H1 (cell line): ENCODE data around the gene DGKZ. TPM values are rescaled to one million over a fixed set of nuclear protein-coding genes. Genes with fewer than 3 reads are reported as not detected.
A peak's percentile ranks its signal among the peaks of the same experiment; 100 is the strongest.

ENCODE experiments used
- CTCF ChIA-PET: fragments of 300-600 bp; sonication (Branson Sonifier 250); formaldehyde crosslinking; loops from one replicate; lab custom pipeline; 2021; ENCODE audit not compliant: partially characterized antibody; lab: Charles Lee
- POLR2A ChIA-PET: fragments of 300-600 bp; sonication (Branson Sonifier 250); formaldehyde crosslinking; loops from one replicate; lab custom pipeline; 2021; ENCODE audit warnings: inconsistent platforms; ENCODE audit not compliant: partially characterized antibody; lab: Charles Lee
- DNase-seq, 2 experiments: peaks; one replicate each; pipeline versions ENCODE4 v3.0.0 to v3.0.0-alpha.2; 2010 to 2022; ENCODE audit warnings: low spot score in 2 of 2, low read depth in 1 of 2, mixed read lengths in 1 of 2
- FAIRE-seq: peaks from 2 replicates; lab custom pipeline; 2011; peaks lifted over from hg19 to GRCh38; lab: Jason Lieb, UNC
- H2AFZ ChIP-seq: 2 replicates; pipeline ENCODE4 v1.8.1; 2012; ENCODE audit warnings: low read length, inconsistent platforms
- H2AK5ac ChIP-seq: 2 replicates; pipeline ENCODE4 v1.6.1; 2013; ENCODE audit warnings: low read depth, low read length
- H2BK120ac ChIP-seq: replicated peaks from 2 replicates; pipeline ENCODE3; 2013; ENCODE audit warnings: low read depth, low read length, inconsistent platforms
- H2BK12ac ChIP-seq: 2 replicates; pipeline ENCODE4 v1.6.1; 2013; ENCODE audit warnings: low read depth, low read length
- H2BK15ac ChIP-seq: 2 replicates; pipeline ENCODE4 v1.6.1; 2013; ENCODE audit warnings: low read length
- H2BK20ac ChIP-seq: 2 replicates; pipeline ENCODE4 v1.6.1; 2013; ENCODE audit warnings: low read length
- H2BK5ac ChIP-seq: 2 replicates; pipeline ENCODE4 v1.6.1; 2013; ENCODE audit warnings: low read depth, low read length
- H3K14ac ChIP-seq: 2 replicates; pipeline ENCODE4 v1.6.1; 2013; ENCODE audit warnings: inconsistent platforms; ENCODE audit not compliant: insufficient read length
- H3K18ac ChIP-seq: 2 replicates; pipeline ENCODE4 v1.6.1; 2013; ENCODE audit warnings: low read length; ENCODE audit errors: extremely low read depth
- H3K23ac ChIP-seq: 2 replicates; pipeline ENCODE4 v1.6.1; 2013; ENCODE audit warnings: inconsistent platforms; ENCODE audit not compliant: insufficient read length
- H3K23me2 ChIP-seq: 2 replicates; pipeline ENCODE4 v1.6.1; 2013; ENCODE audit warnings: low read depth, low read length
- H3K27ac ChIP-seq: 2 replicates; pipeline ENCODE4 v1.6.1; 2011; ENCODE audit warnings: low read depth, low read length, inconsistent platforms
- H3K27me3 ChIP-seq, 4 experiments: replicated peaks in 1 of 4; 1 replicate in 1 of 4; 2 replicates in 3 of 4; pipeline versions ENCODE4 v1.6.1 to v1.8.1; 2011 to 2013; ENCODE audit warnings: low read length in 3 of 4, mild to moderate bottlenecking in 3 of 4, inconsistent platforms in 2 of 4, mixed read lengths in 2 of 4, moderate library complexity in 1 of 4; ENCODE audit not compliant: control insufficient read depth in 3 of 4, insufficient read depth in 3 of 4; ENCODE audit errors: extremely low read depth in 1 of 4
- H3K36me3 ChIP-seq, 4 experiments: 2 replicates each; pipeline versions ENCODE4 v1.6.1 to v1.8.1; 2011 to 2013; ENCODE audit warnings: mild to moderate bottlenecking in 4 of 4, low read length in 3 of 4, moderate library complexity in 2 of 4, control low read depth in 1 of 4, inconsistent platforms in 1 of 4; ENCODE audit not compliant: insufficient read depth in 4 of 4, control insufficient read depth in 2 of 4
- H3K4ac ChIP-seq: replicated peaks from 2 replicates; pipeline ENCODE3; 2013; ENCODE audit warnings: low read length, low read depth, mixed read lengths, inconsistent platforms; ENCODE audit not compliant: insufficient read length
- H3K4me1 ChIP-seq, 4 experiments: replicated peaks in 1 of 4; 1 replicate in 1 of 4; 2 replicates in 3 of 4; pipeline versions ENCODE4 v1.6.1 to v1.8.1; 2011 to 2013; ENCODE audit warnings: low read length in 3 of 4, inconsistent platforms in 2 of 4, mixed read lengths in 1 of 4; ENCODE audit not compliant: insufficient read depth in 4 of 4, control insufficient read depth in 3 of 4
- H3K4me2 ChIP-seq, 2 experiments: 2 replicates each; pipeline versions ENCODE4 v1.6.1 to v1.8.1; 2011 to 2013; ENCODE audit warnings: low read depth in 2 of 2, low read length in 2 of 2, control low read depth in 1 of 2, inconsistent platforms in 1 of 2, mild to moderate bottlenecking in 1 of 2; ENCODE audit not compliant: insufficient read depth in 1 of 2
- H3K4me3 ChIP-seq, 4 experiments: fragments of 200-600, 300-600 bp in 1 of 4; sonication (generic), shearing (Covaris generic), sonication (Bioruptor Twin) in 1 of 4; 2 replicates each; pipeline versions ENCODE4 v1.5.1 to v1.8.1; 2011 to 2016; ENCODE audit warnings: low read length in 4 of 4, low read depth in 3 of 4, control low read depth in 2 of 4, inconsistent platforms in 2 of 4, mild to moderate bottlenecking in 2 of 4, mixed read lengths in 1 of 4, moderate library complexity in 1 of 4; ENCODE audit not compliant: insufficient read depth in 2 of 4; ENCODE audit errors: extremely low read depth in 1 of 4
- H3K56ac ChIP-seq: replicated peaks from 2 replicates; pipeline ENCODE3; 2013; ENCODE audit warnings: low read depth, mild to moderate bottlenecking, mixed read lengths, low read length, inconsistent platforms; ENCODE audit not compliant: insufficient read length
- H3K79me1 ChIP-seq: 2 replicates; pipeline ENCODE4 v1.6.1; 2013; ENCODE audit warnings: low read depth, low read length, control low read depth
- H3K79me2 ChIP-seq, 2 experiments: 2 replicates each; pipeline versions ENCODE4 v1.6.1 to v1.8.1; 2012 to 2013; ENCODE audit warnings: low read length in 2 of 2, mild to moderate bottlenecking in 2 of 2, inconsistent platforms in 1 of 2; ENCODE audit not compliant: insufficient read depth in 2 of 2, control insufficient read depth in 1 of 2
- H3K9ac ChIP-seq, 4 experiments: replicated peaks in 1 of 4; 1 replicate in 1 of 4; 2 replicates in 3 of 4; pipeline versions ENCODE4 v1.6.1 to v1.8.1; 2011 to 2013; ENCODE audit warnings: low read depth in 3 of 4, low read length in 3 of 4, control low read depth in 2 of 4, mild to moderate bottlenecking in 2 of 4, moderate library complexity in 2 of 4, inconsistent platforms in 1 of 4; ENCODE audit errors: extremely low read depth in 1 of 4
- H3K9me3 ChIP-seq, 2 experiments: 2 replicates each; pipeline versions ENCODE4 v1.6.1 to v1.8.1; 2012 to 2013; ENCODE audit warnings: mild to moderate bottlenecking in 2 of 2, moderate library complexity in 2 of 2, control low read depth in 1 of 2, inconsistent platforms in 1 of 2, low read depth in 1 of 2, low read length in 1 of 2, mixed read lengths in 1 of 2; ENCODE audit not compliant: insufficient read depth in 2 of 2
- H4K20me1 ChIP-seq, 2 experiments: replicated peaks in 1 of 2; 2 replicates each; pipeline versions ENCODE3 to v1.8.1; 2011 to 2013; ENCODE audit warnings: inconsistent platforms in 2 of 2, low read length in 2 of 2, mild to moderate bottlenecking in 1 of 2; ENCODE audit not compliant: insufficient read depth in 2 of 2, control insufficient read depth in 1 of 2
- H4K5ac ChIP-seq: 2 replicates; pipeline ENCODE4 v1.6.1; 2013; ENCODE audit warnings: low read length, low read depth, mixed read lengths, inconsistent platforms; ENCODE audit not compliant: insufficient read length
- H4K8ac ChIP-seq: 2 replicates; pipeline ENCODE4 v1.8.0; 2013; ENCODE audit warnings: mild to moderate bottlenecking, moderate library complexity, low read length, inconsistent platforms; ENCODE audit not compliant: insufficient read depth; ENCODE audit errors: extremely low read depth
- H4K91ac ChIP-seq: replicated peaks from 2 replicates; pipeline ENCODE3; 2013; ENCODE audit warnings: low read length, mixed read lengths, inconsistent platforms; ENCODE audit not compliant: insufficient read length
- BACH1 ChIP-seq: IDR thresholded peaks from 2 replicates; pipeline ENCODE4 v1.6.1; 2012; ENCODE audit warnings: low read length, improper control_type of control experiment
- CBX8 ChIP-seq: fragments of 300-800, 300-1000 bp; sonication (generic); IDR thresholded peaks from 2 replicates; pipeline ENCODE4 v1.7.1; 2016; ENCODE audit warnings: low read depth, low read length, borderline replicate concordance
- MAFK ChIP-seq: IDR thresholded peaks from 2 replicates; pipeline ENCODE4 v1.6.1; 2012; ENCODE audit warnings: low read depth, mild to moderate bottlenecking, improper control_type of control experiment, low read length
- NANOG ChIP-seq: IDR thresholded peaks from 2 replicates; pipeline ENCODE4 v1.6.1; 2011; ENCODE audit warnings: low read length, low read depth, mild to moderate bottlenecking, inconsistent platforms; ENCODE audit not compliant: insufficient read depth, poor library complexity, severe bottlenecking
- RNF2 ChIP-seq: fragments of 200-900, 300-1000 bp; sonication (generic); IDR thresholded peaks from 2 replicates; pipeline ENCODE4 v1.7.1; 2016; ENCODE audit warnings: borderline replicate concordance, low read depth, mild to moderate bottlenecking, antibody characterized with exemption, low read length; ENCODE audit not compliant: poor library complexity, severe bottlenecking; ENCODE audit errors: missing control alignments
- SAP30 ChIP-seq: fragments of 300-600 bp; sonication (generic); IDR thresholded peaks from 2 replicates; pipeline ENCODE4 v1.7.1; 2012; ENCODE audit warnings: low read length, moderate library complexity, mild to moderate bottlenecking, inconsistent platforms; ENCODE audit not compliant: insufficient read depth, insufficient replicate concordance
- WGBS, 2 experiments: shearing (Covaris generic) in 1 of 2; methylation state at CpG; one replicate each; pipeline versions ENCODE4 v1.1.6 to v1.1.7; 2013 to 2015; ENCODE audit warnings: low lambda C conversion rate in 2 of 2, mixed read lengths in 2 of 2, inconsistent platforms in 1 of 2, low coverage in 1 of 2, missing lambda C conversion rate in 1 of 2; ENCODE audit not compliant: insufficient replicate concordance in 2 of 2, insufficient coverage in 1 of 2, insufficient read length in 1 of 2; ENCODE audit errors: extremely low coverage in 1 of 2, missing lambda C conversion rate in 1 of 2; 5-methylcytosine and 5-hydroxymethylcytosine counted together
- polyA plus RNA-seq, 7 experiments: library from polyadenylated mRNA; depleted of rRNA in 3 of 7; stranded (reverse) in 5 of 7; unstranded in 2 of 7; fragments of >200 nt in 5 of 7; fragments of 200-250 nt in 2 of 7; gene quantifications; 1 replicate in 5 of 7; 2 replicates in 1 of 7; 4 replicates in 1 of 7; pipeline versions ENCODE4 v1.2.1 to v1.2.3, GENCODE V29; 2011 to 2013; ENCODE audit warnings: missing spikeins in 2 of 7, mixed read lengths in 2 of 7
- total RNA-seq: library from RNA; stranded (reverse); fragmentation: NEBNext Ultra II Directional; extraction: Animal tissue kit (Norgen Biotek cat#: 25700); gene quantifications from 2 replicates; pipeline ENCODE4 v1.2.1, GENCODE V29; 2021
- TF ChIP-seq, protein P1 (sequence below): IDR thresholded peaks from 2 replicates; pipeline ENCODE4 v1.6.1; 2011; ENCODE audit warnings: low read depth, mild to moderate bottlenecking, low read length; ENCODE audit not compliant: insufficient read depth
- TF ChIP-seq, protein P2 (sequence below): IDR thresholded peaks from 2 replicates; pipeline ENCODE4 v1.6.1; 2012; ENCODE audit warnings: inconsistent platforms

DGKZ gene
- total and polyA plus RNA-seq, 2 of the 8 experiments (the other 6 are each of a cell fraction or from before 2014, with no cell fraction given), result 84.4 to 184 TPM

DNA sequence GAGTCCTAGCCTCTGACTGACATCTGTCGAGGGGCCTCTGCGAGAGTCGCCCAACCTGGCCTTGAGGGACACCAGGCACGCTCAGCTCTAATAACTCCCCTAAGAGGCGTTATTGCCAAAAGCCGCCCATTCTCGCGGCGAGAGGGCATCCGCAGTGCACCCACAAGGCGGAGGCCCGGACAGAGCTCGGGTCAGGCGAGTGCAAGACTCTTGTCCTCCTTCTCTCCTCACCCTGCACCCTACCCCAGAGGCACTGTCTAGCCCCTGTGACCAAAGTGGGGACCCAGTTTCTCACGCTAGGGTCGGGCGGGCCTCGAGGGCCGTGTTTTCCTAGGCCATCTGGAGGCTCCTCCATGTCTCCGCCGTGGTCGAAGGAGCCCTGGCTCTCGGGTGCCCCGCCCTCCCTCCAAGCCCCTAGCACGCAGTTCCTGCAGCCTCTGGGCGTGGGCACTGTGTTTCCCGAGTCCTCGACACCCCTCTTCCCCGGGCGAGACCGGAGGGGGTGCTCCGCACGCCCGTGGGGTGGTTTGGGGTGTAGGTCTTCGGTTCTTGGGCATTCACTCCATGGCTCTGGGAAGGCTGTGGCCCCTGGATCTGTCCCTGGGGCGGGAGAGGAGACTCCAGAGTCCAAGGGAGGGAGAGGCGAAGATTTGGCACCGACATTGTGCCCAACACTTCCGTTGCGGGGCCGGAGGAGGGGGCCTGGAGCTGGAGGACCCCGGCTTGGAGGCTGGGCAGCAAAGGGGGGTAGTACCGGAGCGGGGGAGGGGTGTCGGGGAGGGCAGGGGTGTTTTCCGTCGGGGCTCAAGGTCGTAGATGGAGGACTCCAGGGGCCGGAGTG lies 43.3 kb downstream of the DGKZ start:
- peaks cover 1 to 15% of the 10 kb centered on the region in 2 experiments for H4K20me1 ChIP-seq
- H3K4me3 ChIP-seq, result peak overlapping the region; percentile 17 to 62 (median 50)
- H4K8ac ChIP-seq, result no peak overlapping the region
- H2BK15ac ChIP-seq, result peak overlapping the region; percentile 46; the same call in 1 of the 2 replicates
- no peak for FAIRE-seq
- no peak overlapping the region for H2BK120ac ChIP-seq
- no peak overlapping the region for H2AK5ac ChIP-seq
- peak in 1 of 2 experiments; percentile 77 for DNase-seq
- ChIA-PET POLR2A (interaction anchor here (0.6 to 4.9 kb wide), 4 partner anchors 10 to 203 kb away, joined by 3 to 35 read pairs (median 6); partner anchors contain the start of genes AMBRA1 and MDK), CTCF (interaction anchor here (0.6 to 7.7 kb wide), 25 partner anchors 9 to 274 kb away, joined by 3 to 124 read pairs (median 4); partner anchors contain the start of gene MDK)
- H3K4me2 ChIP-seq, result peak overlapping the region; percentile 69 to 95
- H3K27me3 ChIP-seq, result peaks cover 19 to 49% (median 40%) of the 10 kb centered on the region in 4 experiments
- no peak overlapping the region for H2BK5ac ChIP-seq
- H3K4ac ChIP-seq, result no peak overlapping the region
- H3K79me2 ChIP-seq, result no peaks in the 10 kb centered on the region
- no peak overlapping the region for H3K56ac ChIP-seq
- H3K79me1 ChIP-seq, result no peaks in the 10 kb centered on the region
- no peak overlapping the region; the same call in 1 of the 2 replicates for H3K18ac ChIP-seq
- no peak overlapping the region for H2BK12ac ChIP-seq
- no peak overlapping the region for H3K27ac ChIP-seq
- H2BK20ac ChIP-seq, result no peak overlapping the region
- H3K23ac ChIP-seq, result no peak overlapping the region
- peaks cover 30% of the 10 kb centered on the region for H3K23me2 ChIP-seq
- H3K9me3 ChIP-seq, result no peaks in the 10 kb centered on the region; a peak in 1 of 4 replicates
- H3K36me3 ChIP-seq, result no peaks in the 10 kb centered on the region
- H3K9ac ChIP-seq, result no peak overlapping the region
- H4K5ac ChIP-seq, result no peak overlapping the region
- H3K14ac ChIP-seq, result no peak overlapping the region
- no peak overlapping the region for H4K91ac ChIP-seq
- 16% methylated on average over 38 of the region's 49 CpGs; no CpG with 5 or more reads in 1 of the 2 experiments for WGBS, 2 experiments
- H3K4me1 ChIP-seq, result peaks cover 3 to 18% (median 16%) of the 10 kb centered on the region in 4 experiments
- no peak overlapping the region for H2AFZ ChIP-seq
- TF ChIP-seq MAFK (no peak), NANOG (no peak), SAP30 (no peak), RNF2 (no peak), CBX8 (no peak), BACH1 (no peak)
- TF ChIP-seq, protein P1, sequence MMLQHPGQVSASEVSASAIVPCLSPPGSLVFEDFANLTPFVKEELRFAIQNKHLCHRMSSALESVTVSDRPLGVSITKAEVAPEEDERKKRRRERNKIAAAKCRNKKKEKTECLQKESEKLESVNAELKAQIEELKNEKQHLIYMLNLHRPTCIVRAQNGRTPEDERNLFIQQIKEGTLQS, result no peak
- TF ChIP-seq, protein P2, sequence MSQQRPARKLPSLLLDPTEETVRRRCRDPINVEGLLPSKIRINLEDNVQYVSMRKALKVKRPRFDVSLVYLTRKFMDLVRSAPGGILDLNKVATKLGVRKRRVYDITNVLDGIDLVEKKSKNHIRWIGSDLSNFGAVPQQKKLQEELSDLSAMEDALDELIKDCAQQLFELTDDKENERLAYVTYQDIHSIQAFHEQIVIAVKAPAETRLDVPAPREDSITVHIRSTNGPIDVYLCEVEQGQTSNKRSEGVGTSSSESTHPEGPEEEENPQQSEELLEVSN, result 0 out of 2 replicates have a peak, but pooled peaks have one; percentile 14
